ENCODE results near the gene MYOC.
"Not testable (repeated sequence)": the region's sequence is repeated elsewhere in the genome, so short reads cannot be mapped to it uniquely, and the experiment has no call there.

MYOC gene

DNA sequence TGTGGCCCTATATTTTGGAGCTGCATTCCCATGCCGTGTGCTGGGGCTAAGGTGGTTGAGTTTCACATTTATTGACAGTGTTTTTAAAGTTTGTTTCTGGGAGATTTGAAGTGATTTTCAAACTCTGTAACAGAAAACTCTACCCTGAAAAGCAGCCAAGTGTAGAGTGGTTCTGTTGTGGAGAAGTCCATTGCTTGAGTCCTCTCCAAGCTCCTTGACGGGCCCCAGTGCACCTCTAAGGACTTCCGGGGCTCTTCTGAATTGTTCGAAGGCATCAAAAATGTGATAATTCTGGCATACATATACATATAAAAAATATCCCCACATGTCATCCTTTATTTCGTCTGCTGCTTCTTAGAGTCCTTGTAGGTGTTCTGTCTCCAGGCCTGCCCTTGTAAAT, 25.5 kb downstream of the MYOC start:
- no peaks in the 10 kb centered on the region for H3K9me3 ChIP-seq (ENCODE audit: control insufficient read depth, insufficient read depth, low read length)
- no peak overlapping the region for H3K27ac ChIP-seq (ENCODE audit: low read depth, low read length)
- H3K27me3 ChIP-seq (ENCODE audit: control insufficient read depth, insufficient read depth, low read length), result no peaks in the 10 kb centered on the region
- H3K4me3 ChIP-seq (ENCODE audit: low read depth, low read length), result no peak overlapping the region
- no peaks in the 10 kb centered on the region for H3K36me3 ChIP-seq (ENCODE audit: control insufficient read depth, insufficient read depth, low read length)
- no peak overlapping the region for H3K9ac ChIP-seq (ENCODE audit: low read depth, low read length)
- peaks cover 4% of the 10 kb centered on the region; the same call in 1 of the 2 replicates for H3K4me1 ChIP-seq (ENCODE audit: control insufficient read depth, insufficient read depth, low read length)

DNA sequence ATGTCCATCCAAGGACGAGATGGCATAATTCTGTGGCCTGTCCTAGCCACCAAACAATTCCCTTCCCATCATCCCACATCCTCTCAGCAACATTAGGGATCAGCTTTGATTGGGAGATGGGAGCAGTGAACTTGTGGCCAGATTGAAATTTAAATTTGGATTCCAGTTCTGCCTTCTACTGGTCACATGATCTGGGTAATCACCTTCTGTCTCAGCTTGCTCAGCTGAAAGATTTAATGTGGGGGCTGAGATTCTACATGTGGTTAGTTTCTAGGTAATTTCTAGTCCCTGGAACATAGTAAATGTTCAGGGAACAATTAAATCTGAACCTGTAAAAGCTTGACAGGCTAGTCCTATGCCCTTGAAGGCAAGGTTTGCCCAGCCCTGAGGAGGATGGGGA, 27.3 kb downstream of the MYOC start:
- H3K27ac ChIP-seq (ENCODE audit: low read depth, low read length), result no peak overlapping the region

DNA sequence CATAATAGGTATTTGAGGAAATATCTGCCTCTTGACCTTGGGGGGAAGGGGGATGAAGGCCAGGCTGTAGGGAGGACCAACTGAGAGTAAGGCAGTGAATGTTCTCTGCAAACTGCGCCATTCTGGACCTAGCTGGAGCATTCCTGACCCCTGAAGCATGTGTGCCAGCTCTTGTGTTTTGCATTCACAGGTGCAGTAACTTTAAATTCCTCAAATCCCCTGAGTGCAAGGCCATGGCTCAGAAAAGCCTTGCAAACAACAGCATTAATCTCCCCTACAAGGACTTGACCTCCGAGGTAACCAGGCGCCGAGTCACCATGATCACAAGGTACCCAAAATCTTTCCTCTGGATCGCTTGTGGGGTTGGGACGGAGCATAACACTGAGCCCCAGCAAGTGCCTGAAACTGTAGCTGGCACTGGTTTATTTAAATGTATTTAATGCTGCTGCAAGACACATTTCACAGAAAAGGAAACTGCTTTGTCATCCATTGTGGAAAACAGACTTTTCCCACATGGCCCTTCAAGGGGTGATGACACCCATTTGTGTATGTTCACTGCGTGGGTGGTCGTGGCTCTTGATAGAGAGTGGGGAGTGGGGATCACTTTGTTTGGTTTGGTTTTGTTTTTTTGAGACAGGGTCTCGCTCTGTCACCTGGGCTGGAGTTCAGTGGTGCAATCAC, 28.7 kb downstream of the MYOC start:
- no peak overlapping the region for H3K27ac ChIP-seq (ENCODE audit: low read depth, low read length)
- no peaks in the 10 kb centered on the region for H3K27me3 ChIP-seq (ENCODE audit: control insufficient read depth, insufficient read depth, low read length)
- H3K9ac ChIP-seq (ENCODE audit: low read depth, low read length), result no peak overlapping the region
- H3K36me3 ChIP-seq (ENCODE audit: control insufficient read depth, insufficient read depth, low read length), result no peaks in the 10 kb centered on the region
- no peak overlapping the region for H3K4me3 ChIP-seq (ENCODE audit: low read depth, low read length)
- no peaks in the 10 kb centered on the region for H3K9me3 ChIP-seq (ENCODE audit: control insufficient read depth, insufficient read depth, low read length)
- H3K4me1 ChIP-seq (ENCODE audit: control insufficient read depth, insufficient read depth, low read length), result peaks cover 4% of the 10 kb centered on the region; the same call in 1 of the 2 replicates

More for the DNA sequence above, 27.3 kb downstream of the MYOC start:
- Histone ChIP-seq H3K27me3 (ENCODE audit: control insufficient read depth, insufficient read depth, low read length) (no peaks in the 10 kb centered on the region), H3K9ac (ENCODE audit: low read depth, low read length) (no peak overlapping the region), H3K36me3 (ENCODE audit: control insufficient read depth, insufficient read depth, low read length) (no peaks in the 10 kb centered on the region), H3K4me3 (ENCODE audit: low read depth, low read length) (no peak overlapping the region), H3K9me3 (ENCODE audit: control insufficient read depth, insufficient read depth, low read length) (no peaks in the 10 kb centered on the region), H3K4me1 (ENCODE audit: control insufficient read depth, insufficient read depth, low read length) (peaks cover 4% of the 10 kb centered on the region; the same call in 1 of the 2 replicates)

DNA sequence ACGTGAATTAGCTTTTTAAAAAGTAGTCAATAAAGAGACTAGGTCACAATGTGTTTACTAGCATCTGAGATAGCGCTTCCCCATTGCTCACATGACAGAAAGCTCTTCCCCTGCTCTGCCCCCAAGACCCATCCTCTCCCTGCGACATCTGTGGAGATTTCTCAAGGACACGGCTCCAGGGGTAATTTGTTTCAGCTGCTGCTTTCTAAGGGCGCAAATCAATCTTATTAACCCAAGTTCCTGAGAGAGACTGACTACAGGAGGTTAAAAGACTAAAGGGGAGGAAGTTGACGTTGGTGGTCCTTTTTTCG, 30.4 kb downstream of the MYOC start, which contains the start of gene MYOCOS:
Gene MYOCOS (plus strand): TSS at position 92 of the 311 bp plus-strand sequence. CDS start 1,641 bp downstream, outside the sequence.
- no peaks in the 10 kb centered on the region for H3K9me3 ChIP-seq (ENCODE audit: control insufficient read depth, insufficient read depth, low read length)
- no peak within 1 kb of the TSS for H3K4me3 ChIP-seq (ENCODE audit: low read depth, low read length)
- H3K4me1 ChIP-seq (ENCODE audit: control insufficient read depth, insufficient read depth, low read length), result peaks cover 4% of the 10 kb centered on the region; the same call in 1 of the 2 replicates
- H3K9ac ChIP-seq (ENCODE audit: low read depth, low read length), result no peak within 1 kb of the TSS
- no peaks in the 10 kb centered on the region for H3K27me3 ChIP-seq (ENCODE audit: control insufficient read depth, insufficient read depth, low read length)
- H3K36me3 ChIP-seq (ENCODE audit: control insufficient read depth, insufficient read depth, low read length), result no peaks in the 10 kb centered on the region
- H3K27ac ChIP-seq (ENCODE audit: low read depth, low read length), result no peak within 1 kb of the TSS

DNA sequence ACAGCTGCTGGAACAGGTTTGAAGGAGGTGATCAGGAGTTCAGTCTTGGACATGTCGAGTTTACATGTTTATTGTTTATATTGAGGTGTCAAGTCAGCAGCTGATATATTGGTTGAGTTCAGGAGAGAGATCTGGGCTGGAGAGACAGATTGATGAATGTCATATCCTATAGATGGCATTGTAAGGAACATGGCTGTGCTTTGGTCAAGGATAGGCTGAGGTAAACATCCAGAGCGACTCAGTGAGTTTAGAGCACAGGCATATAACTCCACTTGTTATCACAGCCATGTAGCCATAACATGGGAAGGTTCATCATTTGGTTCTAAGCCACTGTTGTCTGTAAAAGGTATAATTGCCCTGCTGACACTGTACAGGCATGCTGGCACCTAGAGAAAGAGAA, 35.9 kb downstream of the MYOC start:
- Histone ChIP-seq H3K36me3 (ENCODE audit: control insufficient read depth, insufficient read depth, low read length) (no peaks in the 10 kb centered on the region), H3K9me3 (ENCODE audit: control insufficient read depth, insufficient read depth, low read length) (no peaks in the 10 kb centered on the region), H3K4me1 (ENCODE audit: control insufficient read depth, insufficient read depth, low read length) (no peaks in the 10 kb centered on the region; the same call in 1 of the 2 replicates), H3K27ac (ENCODE audit: low read depth, low read length) (no peak overlapping the region), H3K27me3 (ENCODE audit: control insufficient read depth, insufficient read depth, low read length) (no peaks in the 10 kb centered on the region), H3K4me3 (ENCODE audit: low read depth, low read length) (no peak overlapping the region), H3K9ac (ENCODE audit: low read depth, low read length) (no peak overlapping the region)

DNA sequence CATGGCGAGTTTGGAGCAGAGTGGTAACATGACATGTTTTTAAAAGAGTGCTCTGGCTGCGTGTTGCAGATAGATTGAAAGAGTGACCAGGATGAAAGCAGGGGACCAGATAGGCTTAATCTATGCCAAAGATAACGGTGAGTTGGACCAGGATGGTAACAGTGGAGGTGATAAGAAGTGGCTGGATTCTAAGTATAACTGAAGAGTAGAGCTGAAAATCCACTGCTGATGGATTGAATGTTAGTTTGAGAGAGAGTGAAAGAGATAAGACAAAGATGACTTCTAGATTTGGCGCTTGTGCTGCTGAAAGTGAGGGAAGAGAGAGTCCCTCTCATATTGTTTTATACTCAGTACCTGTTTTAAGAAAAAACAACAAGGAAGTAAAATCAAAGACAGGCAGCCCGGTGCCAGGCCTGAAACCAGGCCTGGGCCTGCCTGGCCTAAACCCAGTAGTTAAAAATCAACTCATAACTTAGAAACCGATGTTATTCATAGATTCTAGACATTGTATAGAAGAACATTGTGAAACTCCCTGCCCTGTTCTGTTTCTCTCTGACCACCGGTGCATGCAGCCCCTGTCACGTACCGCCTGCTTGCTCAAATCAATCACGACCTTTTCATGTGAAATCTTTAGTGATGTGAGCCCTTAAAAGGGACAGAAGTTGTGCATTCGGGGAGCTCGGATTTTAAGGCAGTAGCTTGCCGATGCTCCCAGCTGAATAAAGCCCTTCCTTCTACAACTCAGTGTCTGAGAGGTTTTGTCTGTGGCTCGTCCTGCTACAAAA, 37.2 kb downstream of the MYOC start:
- not testable (repeated sequence) for H3K36me3 ChIP-seq (ENCODE audit: control insufficient read depth, insufficient read depth, low read length); H3K27ac ChIP-seq (ENCODE audit: low read depth, low read length); H3K27me3 ChIP-seq (ENCODE audit: control insufficient read depth, insufficient read depth, low read length); H3K9me3 ChIP-seq (ENCODE audit: control insufficient read depth, insufficient read depth, low read length); H3K4me3 ChIP-seq (ENCODE audit: low read depth, low read length); H3K4me1 ChIP-seq (ENCODE audit: control insufficient read depth, insufficient read depth, low read length); H3K9ac ChIP-seq (ENCODE audit: low read depth, low read length)

DNA sequence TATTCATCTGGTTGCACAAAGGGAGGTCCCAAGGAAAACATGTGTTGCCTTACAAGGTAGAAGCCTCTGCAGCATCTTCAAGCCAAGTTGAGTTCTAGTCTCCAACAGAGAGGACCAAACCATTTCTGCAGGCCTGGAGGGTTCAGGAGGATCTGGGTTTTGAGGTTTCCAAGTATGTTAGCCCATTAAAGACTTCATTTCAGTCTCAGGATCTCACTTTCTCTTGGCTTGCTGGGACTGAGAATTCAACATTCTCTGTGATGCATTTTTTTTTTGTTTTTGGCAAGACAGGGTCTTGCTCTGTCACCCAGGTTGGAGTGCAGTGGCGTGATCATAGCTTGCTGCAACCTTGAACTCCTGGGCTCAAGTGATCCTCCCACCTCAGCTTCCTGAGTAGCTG, 39.2 kb downstream of the MYOC start:
- H3K36me3 ChIP-seq (ENCODE audit: control insufficient read depth, insufficient read depth, low read length), result no peaks in the 10 kb centered on the region
- no peaks in the 10 kb centered on the region for H3K9me3 ChIP-seq (ENCODE audit: control insufficient read depth, insufficient read depth, low read length)
- no peak overlapping the region for H3K27ac ChIP-seq (ENCODE audit: low read depth, low read length)
- H3K4me1 ChIP-seq (ENCODE audit: control insufficient read depth, insufficient read depth, low read length), result no peaks in the 10 kb centered on the region
- H3K27me3 ChIP-seq (ENCODE audit: control insufficient read depth, insufficient read depth, low read length), result no peaks in the 10 kb centered on the region
- no peak overlapping the region for H3K4me3 ChIP-seq (ENCODE audit: low read depth, low read length)
- H3K9ac ChIP-seq (ENCODE audit: low read depth, low read length), result no peak overlapping the region

DNA sequence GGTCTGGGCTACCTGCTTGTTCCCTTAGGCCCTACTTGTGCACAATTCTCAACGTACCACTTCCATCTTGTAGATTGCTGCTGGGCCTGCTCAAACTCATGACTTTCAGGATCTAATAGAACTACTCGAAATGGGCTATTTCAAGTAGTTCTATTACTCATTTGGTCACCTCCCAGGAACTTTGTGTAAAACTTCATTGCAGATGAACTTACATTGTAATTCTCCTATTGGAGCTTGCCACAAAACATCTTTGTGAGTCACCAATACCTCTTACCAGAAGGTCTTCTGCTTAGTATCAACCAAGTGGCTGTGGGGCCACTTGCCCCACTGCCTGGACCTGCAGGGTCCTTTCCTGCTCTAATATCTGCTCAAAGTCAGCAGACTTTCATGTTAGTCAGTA, 41.2 kb downstream of the MYOC start:
- no peaks in the 10 kb centered on the region for H3K9me3 ChIP-seq (ENCODE audit: control insufficient read depth, insufficient read depth, low read length)
- H3K27me3 ChIP-seq (ENCODE audit: control insufficient read depth, insufficient read depth, low read length), result no peaks in the 10 kb centered on the region
- H3K36me3 ChIP-seq (ENCODE audit: control insufficient read depth, insufficient read depth, low read length), result no peaks in the 10 kb centered on the region
- H3K4me3 ChIP-seq (ENCODE audit: low read depth, low read length), result no peak overlapping the region
- H3K27ac ChIP-seq (ENCODE audit: low read depth, low read length), result no peak overlapping the region
- no peak overlapping the region for H3K9ac ChIP-seq (ENCODE audit: low read depth, low read length)
- no peaks in the 10 kb centered on the region for H3K4me1 ChIP-seq (ENCODE audit: control insufficient read depth, insufficient read depth, low read length)

DNA sequence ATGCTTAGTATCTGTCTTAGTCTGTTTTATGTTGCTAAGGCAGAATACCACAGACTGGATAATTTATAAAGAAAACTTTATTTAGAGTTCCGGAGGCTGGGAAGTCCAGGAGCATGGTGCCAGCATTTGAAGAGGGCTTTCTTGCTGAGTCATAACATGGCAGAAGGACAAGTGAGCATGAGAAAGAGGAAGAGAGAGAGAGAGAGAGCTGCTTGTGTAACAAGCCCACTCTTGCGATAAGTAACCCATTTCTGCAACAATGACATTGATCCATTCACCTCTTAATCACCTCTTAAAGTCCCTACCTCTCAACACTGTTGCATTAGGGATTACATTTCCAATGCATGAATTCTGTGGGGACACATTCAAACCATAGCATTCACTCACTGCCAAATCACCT, 42.1 kb downstream of the MYOC start:
- Histone ChIP-seq H3K27me3 (ENCODE audit: control insufficient read depth, insufficient read depth, low read length) (no peaks in the 10 kb centered on the region), H3K4me3 (ENCODE audit: low read depth, low read length) (no peak overlapping the region), H3K36me3 (ENCODE audit: control insufficient read depth, insufficient read depth, low read length) (no peaks in the 10 kb centered on the region), H3K27ac (ENCODE audit: low read depth, low read length) (no peak overlapping the region), H3K4me1 (ENCODE audit: control insufficient read depth, insufficient read depth, low read length) (no peaks in the 10 kb centered on the region), H3K9ac (ENCODE audit: low read depth, low read length) (no peak overlapping the region), H3K9me3 (ENCODE audit: control insufficient read depth, insufficient read depth, low read length) (no peaks in the 10 kb centered on the region)

DNA sequence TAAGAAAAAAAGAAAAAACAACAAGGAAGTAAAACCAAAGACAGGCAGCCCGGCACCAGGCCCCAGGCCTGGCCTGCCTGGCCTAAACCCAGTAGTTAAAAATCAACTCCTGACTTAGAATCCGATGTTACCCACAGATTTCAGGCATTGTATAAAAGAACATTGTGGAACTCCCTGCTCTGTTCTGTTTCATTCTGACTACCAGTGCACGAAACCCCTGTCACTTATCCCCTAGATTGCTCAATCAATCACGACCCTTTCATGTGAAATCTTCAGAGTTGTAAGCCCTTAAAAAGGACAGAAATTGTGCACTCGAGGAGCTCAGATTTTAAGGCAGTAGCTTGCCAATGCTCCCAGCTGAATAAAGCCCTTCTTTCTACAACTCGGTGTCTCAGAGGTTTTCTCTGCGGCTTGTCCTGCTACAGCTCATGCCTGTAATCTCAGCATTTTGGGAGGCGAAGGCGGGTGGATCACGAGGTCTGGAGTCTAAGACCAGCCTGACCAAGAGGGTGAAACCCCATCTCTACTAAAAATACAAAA, 46.0 kb downstream of the MYOC start:
- no peak overlapping the region for H3K27ac ChIP-seq (ENCODE audit: low read depth, low read length)
- H3K36me3 ChIP-seq (ENCODE audit: control insufficient read depth, insufficient read depth, low read length), result no peaks in the 10 kb centered on the region
- H3K27me3 ChIP-seq (ENCODE audit: control insufficient read depth, insufficient read depth, low read length), result no peaks in the 10 kb centered on the region
- peaks cover 6% of the 10 kb centered on the region; the same call in 1 of the 2 replicates for H3K4me1 ChIP-seq (ENCODE audit: control insufficient read depth, insufficient read depth, low read length)
- no peaks in the 10 kb centered on the region for H3K9me3 ChIP-seq (ENCODE audit: control insufficient read depth, insufficient read depth, low read length)
- H3K9ac ChIP-seq (ENCODE audit: low read depth, low read length), result no peak overlapping the region
- H3K4me3 ChIP-seq (ENCODE audit: low read depth, low read length), result no peak overlapping the region

DNA sequence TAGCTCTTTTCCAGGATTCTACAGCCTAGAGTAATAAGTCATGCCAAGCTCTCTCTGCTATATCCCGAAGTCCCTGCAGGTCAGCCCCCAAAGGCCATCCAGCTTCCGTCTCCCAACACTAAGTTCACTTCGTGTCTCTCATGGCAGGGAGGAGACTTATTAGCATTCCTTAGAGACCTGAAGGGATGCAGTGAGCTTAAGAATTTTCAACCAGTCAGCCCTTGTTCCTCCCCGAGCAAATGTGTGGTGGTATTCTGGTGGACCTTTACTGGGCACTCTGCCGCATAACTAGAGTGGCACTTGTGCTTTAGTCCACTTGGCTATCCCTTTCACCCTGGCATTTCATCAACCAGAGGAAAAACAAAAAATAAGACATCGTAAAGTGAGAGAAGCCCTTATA, 49.4 kb downstream of the MYOC start:
- not testable (repeated sequence) for H3K9ac ChIP-seq (ENCODE audit: low read depth, low read length); H3K27ac ChIP-seq (ENCODE audit: low read depth, low read length); H3K4me1 ChIP-seq (ENCODE audit: control insufficient read depth, insufficient read depth, low read length); H3K4me3 ChIP-seq (ENCODE audit: low read depth, low read length); H3K9me3 ChIP-seq (ENCODE audit: control insufficient read depth, insufficient read depth, low read length); H3K36me3 ChIP-seq (ENCODE audit: control insufficient read depth, insufficient read depth, low read length); H3K27me3 ChIP-seq (ENCODE audit: control insufficient read depth, insufficient read depth, low read length)

All from HUES48 (cell line).